T follicular helper cell (primary cell): ENCODE data around the gene DRD2.

ENCODE experiments used
- DNase-seq: peaks from one replicate; pipeline ENCODE4 v3.0.0-alpha.2; 2020; ENCODE audit warnings: low read depth

Gene DRD2

DNA sequence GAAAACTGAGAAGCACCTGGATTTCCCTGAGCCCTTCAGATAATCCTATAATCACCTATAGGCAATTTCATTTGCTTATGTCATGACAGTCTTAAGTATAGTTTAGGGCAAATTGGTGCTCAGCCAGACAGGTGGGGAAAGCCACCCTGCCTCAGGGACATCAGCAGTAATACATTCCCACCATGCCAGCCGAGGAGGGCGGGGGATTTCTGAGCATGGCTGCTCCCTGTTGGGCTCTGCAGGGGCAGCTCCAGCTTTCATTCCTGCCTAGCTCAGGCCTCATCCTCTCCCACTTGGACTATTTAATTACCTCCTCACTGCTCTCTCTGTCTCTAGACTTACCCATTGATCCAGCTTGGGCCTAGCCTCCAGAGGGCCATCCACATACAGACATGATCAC, 9.0 kb upstream of the DRD2 start:
- DNase-seq: no peak

DNA sequence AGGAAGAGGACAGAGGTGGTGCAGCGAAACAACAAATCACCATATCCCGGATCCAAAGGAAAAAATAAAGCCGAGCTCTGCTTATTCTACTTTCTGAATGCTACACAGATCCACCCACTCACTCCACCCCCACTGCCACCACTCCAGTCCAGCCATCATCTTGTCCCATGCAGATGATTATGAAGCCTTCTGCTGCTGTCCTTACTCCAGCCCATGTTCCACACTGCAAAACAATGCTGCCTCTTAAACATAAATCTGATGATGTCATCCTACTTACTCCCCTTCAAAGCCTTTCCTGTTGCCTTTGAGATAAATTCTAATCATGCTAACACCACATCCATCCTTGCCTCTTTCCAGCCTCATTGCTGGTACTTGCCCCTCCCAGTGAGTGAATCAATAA, 6.5 kb upstream of the DRD2 start:
- no peak for DNase-seq

DNA sequence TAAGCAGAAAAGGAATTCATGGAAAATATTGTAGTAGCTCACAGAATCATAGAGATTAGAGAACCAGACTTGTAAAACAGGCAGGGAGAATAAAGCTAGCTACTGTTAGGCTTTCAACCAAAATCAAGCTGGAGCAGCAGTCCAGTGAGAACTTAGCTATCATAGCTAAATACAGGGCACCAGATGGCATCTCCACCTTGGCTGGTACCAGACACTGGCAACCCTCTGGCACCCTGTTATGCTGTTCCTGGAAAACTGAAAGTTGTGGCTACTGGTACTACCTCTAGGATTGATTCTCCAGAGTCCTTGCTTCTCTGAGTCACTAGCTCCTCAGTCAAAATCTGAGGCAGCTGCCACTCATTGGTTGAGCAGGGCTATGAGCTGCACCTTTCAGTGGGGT, 6.0 kb upstream of the DRD2 start:
- no peak for DNase-seq

DNA sequence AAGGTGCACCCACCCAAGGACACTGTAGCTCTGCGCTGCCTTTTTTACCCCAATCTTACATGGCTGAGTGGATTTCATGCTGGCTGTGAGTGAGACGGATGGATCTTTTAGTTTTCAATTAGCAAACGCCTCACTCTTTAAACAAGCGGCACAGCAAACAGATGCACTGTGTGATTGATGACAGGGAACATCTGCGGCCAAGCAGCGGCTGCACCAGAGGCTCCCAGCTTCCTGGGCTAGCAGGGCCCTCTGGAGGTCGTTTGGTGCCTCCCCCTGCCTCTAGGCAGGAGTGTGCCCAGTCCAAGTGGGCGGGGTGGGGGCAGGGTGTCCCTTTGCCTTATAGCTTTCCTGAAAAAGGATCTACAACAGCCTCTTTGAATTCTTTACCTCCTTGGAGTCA, 2.1 kb upstream of the DRD2 start:
- no peak for DNase-seq

DNA sequence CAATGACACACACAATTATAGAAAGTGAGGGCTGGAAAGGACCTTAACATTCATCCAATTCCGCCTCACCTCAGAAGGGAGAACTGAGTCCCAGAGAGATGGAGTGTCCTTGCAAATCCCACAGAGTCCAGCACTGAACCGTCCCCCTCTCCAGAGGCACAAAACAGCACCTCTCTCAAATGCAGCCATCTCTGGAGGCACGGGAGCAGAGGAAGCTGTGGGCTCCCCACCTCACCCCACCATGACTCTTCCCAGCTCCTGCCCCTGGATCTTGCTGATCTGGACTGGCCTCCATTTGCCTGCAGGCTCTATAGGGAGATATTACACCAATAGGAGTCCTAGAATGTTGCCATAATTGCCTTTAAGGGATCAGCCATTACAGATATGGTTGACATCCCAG, 1.4 kb upstream of the DRD2 start:
- no peak for DNase-seq

DNA sequence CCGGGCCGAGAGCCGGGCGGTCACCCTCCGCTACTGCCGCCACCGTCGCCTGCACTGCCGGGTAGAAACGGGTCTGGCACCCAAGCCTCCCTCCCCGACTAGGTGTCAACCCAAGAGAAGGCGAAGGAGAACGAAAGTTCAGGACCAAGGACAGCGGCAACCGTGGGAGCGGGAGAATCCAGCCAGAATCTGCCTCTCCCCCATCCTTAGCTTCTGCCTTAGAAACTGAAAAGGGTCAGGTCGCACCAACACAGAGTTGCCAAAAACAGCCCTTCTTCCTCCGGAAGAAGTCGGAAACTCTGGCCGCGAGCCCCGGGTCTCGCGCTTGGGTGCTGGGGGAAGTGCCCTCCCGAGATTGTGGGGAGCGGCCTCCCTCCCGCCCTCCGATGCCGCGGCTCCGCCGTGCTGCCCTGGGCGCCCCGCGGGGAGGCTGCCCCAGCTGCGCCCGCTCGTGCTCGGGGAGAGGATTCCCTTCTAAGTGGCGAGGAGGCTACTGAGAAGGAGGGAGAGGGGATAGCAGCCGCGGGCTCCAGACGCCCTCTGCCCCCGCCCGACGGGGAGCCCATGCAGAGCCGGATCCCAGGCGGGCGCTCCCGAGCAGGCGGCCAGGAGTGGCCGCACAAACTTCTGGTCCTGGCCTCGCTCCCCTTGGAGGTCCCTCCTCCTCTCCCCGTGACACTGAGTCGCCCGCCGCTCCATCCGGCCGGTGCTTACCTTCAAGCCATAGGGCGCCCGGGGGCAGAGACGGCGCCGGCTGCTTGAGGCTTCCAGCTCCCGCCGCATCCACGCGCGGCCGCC, 637 bp downstream of the DRD2 start:
- DNase-seq: peak; percentile 21

DNA sequence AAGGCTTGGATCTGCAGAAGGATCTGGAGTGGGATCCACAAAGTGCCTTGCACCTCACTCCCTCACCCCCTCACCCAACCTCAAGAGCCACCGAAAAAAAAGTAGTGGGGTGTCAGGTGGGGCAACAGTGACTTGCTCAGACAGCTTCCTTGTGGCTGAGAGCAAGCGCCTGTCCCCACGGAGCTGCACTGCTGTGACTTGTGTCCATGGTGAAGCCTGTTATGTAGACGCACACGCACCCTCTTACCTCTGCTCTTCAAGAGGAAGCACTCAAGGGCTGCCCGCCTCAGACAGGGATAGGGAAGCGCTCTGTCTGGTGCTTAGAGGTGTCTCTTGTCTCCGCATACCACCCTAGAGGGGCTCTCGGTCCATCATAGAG, 1.2 kb downstream of the DRD2 start:
- DNase-seq: no peak

DNA sequence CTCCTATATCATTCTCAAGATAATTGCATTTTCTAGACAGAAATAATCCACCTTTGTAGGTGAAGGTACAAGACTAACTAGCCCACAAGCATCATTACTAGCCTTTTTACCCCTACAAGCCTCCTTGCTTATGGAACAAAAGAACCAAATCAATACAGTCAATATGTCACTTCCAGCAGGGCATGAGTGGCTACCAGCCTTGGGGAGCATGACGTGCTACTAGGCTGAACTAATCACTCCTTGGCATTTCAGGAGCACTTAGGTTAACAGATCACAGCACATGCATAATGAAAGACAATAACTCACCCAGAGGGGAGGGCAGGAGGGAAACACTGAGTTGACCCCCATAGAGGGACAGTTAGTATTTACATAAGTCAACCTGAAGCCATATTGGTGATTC, 2.7 kb downstream of the DRD2 start:
- no peak for DNase-seq

DNA sequence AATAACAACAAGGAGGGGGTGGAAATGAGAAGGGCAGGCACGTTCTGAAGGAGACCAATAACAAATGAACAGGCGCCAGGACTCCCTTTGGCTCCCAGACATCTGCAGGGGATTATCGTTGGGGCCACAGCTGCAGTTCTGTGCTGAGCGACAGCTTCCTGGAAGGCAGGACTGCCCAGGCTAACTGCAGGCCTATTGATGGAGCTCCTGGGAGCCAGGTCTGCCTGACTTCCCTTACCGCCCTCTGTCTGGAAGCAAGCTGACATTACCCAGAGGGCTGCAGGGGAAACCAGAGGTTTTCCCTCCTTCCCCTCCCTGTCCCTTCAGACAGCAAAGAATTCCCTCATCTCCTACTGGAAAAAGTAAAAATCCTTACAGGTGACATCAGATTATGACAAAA, 5.0 kb downstream of the DRD2 start:
- no peak for DNase-seq

DNA sequence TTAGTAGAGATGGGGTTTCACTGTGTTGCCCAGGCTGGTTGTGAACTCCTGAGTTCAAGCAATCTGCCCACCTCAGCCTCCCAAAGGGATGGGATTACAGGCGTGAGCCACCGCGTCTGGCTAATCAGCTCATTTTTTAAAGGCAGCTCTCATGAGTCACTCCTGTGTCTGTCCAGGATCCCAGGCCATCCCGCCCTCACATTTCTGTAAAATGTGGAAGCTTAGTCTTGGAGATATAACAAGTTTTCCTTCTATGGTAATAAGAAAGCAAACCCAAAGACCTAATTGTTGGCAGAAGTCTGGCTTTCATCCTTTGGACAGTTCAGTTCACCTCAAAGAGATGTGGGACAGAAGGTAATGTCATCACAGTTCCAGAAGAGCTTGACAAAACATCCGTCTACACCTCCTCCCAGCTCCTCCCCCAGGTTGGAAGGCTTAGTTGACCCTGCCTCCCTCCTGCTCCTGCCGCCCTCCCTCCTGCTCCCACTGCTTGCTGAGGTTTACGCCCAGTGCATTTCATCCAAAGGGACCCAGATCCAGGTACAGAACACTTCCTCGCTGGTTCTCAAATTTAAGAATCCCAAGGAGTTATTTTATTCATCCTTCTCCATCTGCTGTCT, 6.4 kb downstream of the DRD2 start:
- DNase-seq: no peak

DNA sequence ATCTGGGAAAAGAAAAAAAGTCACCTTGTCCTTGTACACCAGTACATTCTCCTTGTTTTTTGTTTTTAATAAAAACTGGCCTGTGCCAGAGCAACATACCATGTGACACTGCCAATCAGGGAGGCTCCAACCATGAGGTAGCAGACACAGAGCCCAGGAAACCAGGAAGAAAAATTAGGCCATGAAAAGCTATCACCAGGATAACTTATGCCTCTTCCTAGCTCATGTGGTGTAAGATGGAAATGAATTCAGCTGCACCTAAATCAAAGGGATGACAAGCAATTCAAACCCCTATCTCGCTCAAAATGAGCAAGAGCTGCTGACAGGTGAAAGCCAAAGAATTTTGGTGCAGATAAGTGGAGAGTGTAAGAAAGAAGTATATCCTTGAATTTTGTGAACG, 7.7 kb downstream of the DRD2 start:
- DNase-seq: no peak

DNA sequence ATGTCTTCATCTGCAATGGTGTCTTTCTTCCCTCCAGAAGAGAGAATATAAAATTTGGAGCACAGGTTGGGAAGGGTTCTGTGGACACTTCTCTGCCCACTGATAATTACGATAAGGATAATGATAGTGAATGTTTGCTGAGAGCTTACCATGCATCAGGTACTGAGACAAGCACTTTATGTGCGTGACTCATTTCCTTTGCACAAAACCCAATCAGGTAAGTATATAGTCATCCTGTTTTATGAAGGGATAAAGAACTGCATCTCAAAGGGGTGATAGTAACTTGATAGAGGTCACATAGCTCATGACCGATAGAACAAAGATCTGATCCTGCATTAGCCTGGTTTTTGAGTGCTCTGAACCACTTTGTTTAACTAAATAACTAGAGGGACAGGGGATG, 9.4 kb downstream of the DRD2 start:
- no peak for DNase-seq

DNA sequence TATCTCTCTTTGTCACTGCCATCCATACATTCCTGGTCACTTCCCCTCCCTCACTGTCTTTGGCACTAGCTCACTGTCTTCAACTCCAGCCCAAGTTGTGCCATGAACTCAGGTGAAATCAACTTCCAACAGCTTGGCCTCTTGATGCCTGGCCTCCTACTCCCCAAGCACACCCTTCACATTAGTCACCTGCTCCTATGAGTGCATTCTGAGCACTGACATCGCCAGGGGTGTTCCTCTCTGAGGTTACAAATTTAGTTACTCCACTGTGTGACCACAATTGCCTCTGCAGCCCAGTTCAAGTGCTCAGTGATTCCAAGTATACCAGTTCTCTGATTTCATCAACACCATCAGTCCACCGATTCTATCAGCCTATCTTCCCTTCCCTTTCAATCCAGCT, 10.8 kb downstream of the DRD2 start:
- no peak for DNase-seq

DNA sequence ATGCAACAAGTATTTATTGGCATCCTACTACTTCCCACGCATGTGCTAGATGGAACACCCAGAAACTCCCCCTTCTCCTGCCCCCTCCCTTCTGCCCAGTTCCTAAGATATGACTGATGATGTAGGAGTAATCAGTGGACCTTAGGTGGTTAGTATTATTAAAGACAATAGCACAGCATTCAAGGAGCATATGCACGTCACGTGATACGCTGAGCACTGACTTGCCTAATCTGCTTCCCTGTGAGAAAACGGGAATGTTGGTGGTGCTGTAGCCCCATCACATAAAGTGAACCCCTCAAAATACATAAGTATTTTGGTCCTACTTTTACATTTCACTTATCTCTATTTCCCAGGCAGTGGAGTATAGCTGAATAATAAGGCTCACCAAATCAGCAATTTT, 12.4 kb downstream of the DRD2 start:
- DNase-seq: no peak

DNA sequence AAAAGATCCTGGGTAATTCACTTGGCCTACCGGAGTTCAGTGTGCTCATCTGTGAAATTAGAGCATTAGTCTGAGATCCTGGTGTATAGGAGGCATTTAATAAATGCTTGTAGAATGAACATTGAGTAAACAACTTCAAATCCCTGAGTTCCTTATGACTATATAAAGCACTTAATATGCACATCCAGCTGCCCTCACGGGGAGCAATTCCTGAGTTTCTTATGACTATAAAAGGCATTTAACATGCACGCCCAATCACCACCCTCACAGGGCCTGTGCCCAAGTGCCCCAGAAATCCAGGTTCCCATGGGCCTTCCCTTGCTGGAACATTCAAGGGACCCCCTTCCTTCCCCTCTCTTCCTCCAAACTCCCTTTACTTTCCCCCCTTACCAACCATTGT, 13.6 kb downstream of the DRD2 start:
- DNase-seq: no peak

DNA sequence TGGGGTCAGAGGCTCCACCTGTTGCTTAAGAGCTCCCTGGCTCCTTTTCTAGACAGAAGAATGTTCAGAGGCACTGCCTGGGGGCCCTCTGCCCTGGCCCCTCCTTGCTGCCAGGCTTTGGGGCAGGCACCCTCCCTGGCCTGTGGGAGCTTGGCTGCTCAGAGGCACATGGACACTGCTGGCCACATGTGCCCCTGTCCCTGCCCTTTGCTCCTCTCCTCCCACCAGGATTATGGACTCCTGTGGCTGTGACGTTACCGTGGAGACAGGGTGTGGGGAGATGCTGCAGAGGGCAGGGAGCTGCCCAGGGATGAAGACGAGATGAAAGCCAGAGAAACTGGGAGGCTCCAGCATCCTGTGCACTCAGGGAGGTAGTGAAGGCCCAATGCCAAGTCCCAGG, 14.7 kb downstream of the DRD2 start:
- no peak for DNase-seq

DNA sequence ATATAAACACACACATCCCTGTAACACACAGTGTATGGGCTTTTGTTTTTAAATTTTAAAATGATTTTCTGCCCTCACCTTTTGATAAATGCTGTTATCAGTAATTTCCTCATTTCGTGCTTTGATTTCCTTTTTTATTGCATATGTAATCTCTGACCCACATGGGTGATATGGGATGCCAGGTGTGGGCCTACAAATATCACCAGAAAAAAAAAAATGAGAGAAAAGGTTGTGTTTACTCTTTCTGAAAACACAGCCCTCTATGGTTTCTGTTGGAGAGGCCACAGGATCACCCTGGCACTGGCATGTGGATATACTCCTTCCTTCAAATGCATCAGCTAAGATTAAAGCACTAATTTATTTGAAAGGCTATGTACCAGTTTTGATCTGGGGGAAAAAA, 17.0 kb downstream of the DRD2 start:
- no peak for DNase-seq

DNA sequence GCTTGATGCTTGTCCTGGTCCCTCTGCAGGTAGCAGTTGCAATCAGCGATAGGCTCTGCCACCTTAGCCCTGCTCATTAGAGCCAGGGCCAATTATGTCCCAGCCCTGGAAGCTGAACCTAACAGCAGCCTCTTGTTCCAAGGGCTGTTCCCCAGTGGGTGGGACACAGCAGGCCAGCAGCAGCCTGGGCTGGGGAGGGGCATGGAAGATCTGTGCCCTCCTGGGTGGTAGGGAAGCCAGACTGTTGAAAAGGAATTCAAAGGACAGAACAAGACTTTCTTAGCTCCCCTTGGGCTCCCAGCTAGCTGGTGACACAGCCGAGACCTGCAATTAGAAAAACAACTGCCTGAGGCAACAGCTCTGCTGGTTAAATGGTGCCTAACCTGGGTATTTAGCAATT, 17.4 kb downstream of the DRD2 start:
- no peak for DNase-seq

DNA sequence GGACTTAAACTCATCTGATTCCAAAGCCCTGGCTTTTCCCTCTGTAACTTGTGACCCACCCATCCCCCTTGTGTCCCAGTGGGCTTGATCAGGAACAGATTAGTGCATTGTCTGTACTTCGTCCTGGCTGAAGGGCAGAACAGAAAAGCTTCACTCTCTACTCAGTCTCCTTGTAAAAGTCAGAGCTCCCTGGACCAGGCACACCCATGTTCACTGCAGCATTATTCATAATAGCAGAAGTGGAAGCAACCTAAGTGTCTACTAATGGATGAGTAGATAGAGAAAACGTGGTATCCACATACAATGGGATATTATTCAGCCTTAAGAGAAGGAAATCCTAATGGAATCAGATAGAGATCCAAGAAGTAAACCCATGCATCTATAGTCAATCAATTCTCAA, 20.7 kb downstream of the DRD2 start:
- DNase-seq: no peak

DNA sequence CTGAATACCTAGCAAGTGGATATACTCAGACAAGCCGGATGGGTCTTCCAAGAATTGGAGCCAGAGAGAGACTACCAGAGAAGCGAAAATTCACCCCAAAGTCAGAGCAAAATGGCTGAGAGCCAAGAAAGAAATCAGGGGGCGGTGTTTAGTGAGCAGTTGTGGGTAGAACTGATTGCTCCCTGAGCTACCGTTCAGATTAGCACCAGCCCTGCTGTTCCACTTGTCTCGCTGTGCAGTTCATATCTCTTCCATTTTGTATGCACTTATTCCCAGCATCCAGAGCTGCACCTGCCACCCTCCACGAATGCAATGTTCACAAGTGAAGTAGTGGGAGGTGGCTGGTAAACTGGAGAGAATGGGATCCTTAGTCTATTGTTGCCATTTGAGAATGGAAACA, 25.5 kb downstream of the DRD2 start:
- DNase-seq: no peak

DNA sequence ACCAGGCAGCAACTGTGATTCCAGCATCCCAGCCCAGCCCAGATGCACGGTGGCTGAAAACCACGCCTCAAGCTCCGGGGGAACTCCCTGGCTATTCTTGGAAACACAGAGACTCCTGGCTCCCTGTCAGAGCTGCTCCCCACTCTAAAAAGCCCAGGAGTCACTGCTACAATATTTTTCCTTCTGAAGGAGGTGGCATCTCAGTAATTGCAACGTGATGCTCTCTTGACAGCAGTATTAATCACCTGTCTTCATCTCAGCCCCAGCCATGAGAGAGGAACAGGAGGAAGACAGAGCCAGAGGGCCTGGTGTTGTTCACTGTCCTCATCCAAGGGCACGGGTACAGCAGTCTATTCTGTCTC, 26.9 kb downstream of the DRD2 start:
- no peak for DNase-seq

DNA sequence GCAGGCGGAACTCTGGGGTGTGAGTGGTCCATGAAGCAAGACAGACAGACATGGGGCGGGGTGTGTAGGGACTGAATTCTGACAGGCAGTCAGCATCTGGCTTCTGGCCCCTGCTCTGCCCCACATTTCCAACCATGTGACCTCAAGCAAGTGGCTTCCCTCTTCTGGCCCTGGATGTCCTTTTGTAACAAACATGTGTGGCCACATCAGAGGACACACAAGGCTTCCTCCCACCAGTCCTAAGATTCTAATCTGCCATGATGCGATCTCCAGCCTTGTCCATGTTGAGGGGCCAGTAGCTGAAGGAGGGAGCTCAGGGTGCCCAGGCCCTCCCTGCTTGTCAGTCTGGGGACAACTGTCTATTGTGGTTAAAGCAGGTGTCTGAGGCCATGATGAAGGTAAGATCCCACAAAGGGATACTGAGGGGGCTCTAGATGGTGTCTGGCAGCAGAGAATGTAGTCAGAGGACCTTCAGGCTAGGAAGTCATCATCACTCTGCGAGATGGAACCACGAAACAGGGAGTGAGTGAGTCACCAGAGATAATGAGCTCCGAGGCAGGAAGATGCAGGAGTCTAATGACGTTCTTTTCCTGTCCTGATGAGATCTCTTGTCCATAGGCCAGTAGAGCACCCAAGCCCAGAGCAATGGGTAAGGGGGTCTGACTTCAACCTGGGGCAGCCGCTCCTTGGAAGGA, 27.4 kb downstream of the DRD2 start:
- DNase-seq: no peak

DNA sequence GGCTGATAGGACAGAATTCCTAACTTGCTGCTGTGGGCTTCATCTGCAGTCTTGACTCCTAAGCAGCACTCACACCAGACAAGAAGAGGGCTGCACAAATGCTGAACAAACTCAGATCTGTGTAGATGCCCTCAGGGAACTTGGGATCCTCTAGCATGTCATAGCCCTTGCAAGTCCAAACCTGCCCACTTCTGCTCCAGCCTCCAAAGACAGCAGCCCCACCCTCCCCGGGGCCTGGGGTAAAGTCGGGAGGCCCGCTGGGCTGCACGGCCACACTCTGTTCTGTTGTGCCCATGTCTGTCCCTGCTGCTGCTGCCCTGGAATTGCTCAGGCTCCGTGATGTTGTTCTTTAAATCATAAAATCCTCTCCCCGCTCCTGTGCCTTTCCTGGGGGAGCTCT, 28.3 kb downstream of the DRD2 start:
- no peak for DNase-seq

DNA sequence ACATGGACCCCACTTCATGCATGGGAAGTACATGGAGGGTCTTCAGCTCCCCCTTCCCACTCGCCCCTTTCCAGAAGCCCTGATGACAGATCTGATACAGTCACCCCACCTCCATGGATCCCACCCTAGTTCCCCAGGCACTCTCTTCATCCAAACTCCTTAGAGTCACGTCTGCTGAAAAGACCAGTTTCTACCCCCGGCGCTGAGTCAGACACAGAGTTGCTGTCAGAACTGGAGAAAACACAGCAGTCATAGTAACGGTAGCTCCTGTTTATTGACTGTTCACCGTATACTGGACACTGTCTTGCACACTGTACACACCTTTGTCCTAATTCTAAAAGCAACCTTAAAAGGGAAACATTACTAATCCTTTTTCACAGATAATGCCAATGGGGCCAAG, 29.1 kb downstream of the DRD2 start:
- DNase-seq: no peak
